ENCODE measurements around the gene DMD.
"Not testable (repeated sequence)": the region's sequence is repeated elsewhere in the genome, so short reads cannot be mapped to it uniquely, and the experiment has no call there.

The DMD gene

GRCh38 chrX:32749070-32749469 is 462.3 kb downstream of the DMD start:
- TF ChIP-seq, protein P1, sequence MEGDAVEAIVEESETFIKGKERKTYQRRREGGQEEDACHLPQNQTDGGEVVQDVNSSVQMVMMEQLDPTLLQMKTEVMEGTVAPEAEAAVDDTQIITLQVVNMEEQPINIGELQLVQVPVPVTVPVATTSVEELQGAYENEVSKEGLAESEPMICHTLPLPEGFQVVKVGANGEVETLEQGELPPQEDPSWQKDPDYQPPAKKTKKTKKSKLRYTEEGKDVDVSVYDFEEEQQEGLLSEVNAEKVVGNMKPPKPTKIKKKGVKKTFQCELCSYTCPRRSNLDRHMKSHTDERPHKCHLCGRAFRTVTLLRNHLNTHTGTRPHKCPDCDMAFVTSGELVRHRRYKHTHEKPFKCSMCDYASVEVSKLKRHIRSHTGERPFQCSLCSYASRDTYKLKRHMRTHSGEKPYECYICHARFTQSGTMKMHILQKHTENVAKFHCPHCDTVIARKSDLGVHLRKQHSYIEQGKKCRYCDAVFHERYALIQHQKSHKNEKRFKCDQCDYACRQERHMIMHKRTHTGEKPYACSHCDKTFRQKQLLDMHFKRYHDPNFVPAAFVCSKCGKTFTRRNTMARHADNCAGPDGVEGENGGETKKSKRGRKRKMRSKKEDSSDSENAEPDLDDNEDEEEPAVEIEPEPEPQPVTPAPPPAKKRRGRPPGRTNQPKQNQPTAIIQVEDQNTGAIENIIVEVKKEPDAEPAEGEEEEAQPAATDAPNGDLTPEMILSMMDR (conservative IDR thresholded peaks at IDR 0.05): no peak
- H3K27ac ChIP-seq: no peak overlapping the region

DNA sequence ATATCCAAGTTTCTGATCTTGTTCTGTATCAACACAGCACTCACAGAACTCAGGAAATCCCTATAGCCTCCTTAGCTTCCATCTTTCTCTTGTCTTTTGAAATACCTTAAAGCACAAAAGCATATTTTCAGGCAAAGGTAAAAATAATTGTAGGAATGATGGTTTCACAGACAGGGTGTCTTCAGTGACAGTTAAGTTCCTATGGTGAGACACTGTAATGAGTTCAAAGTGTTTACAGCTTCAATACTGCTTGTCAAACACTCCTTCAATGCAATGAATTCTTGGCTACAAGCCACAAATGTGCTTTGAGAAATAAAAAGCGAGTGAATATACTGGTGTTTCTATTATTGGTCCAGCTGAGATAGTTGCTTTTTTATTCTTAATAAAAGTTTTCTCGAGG is 466.0 kb downstream of the DMD start:
- no peak overlapping the region for H3K27ac ChIP-seq
- TF ChIP-seq, protein P1 (conservative IDR thresholded peaks at IDR 0.05): no peak

GRCh38 chrX:32744921-32745320 is 466.4 kb downstream of the DMD start:
- TF ChIP-seq, protein P1 (conservative IDR thresholded peaks at IDR 0.05): no peak
- no peak overlapping the region for H3K27ac ChIP-seq

DNA sequence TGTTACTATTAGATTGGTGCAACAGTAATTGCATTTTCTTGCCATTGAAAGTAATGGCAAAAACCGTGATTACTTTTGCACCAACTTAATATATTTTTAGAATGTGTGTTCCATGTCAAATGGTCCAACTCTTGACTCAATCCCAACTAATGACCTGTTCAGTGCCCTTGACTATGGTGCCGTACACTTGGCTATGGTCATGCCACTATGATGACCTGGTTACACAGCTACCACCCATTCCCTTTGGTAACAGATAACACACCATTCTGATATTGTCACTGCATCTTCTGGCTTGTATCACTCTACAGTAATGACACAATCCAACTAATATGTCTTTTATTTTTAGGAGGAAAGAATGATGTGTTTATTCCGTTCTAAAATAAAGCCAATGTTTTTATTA is 469.4 kb downstream of the DMD start:
- H3K27ac ChIP-seq: no peak overlapping the region
- TF ChIP-seq, protein P1 (conservative IDR thresholded peaks at IDR 0.05): no peak

GRCh38 chrX:32708542-32708941 is 502.8 kb downstream of the DMD start:
- H3K27ac ChIP-seq: no peak overlapping the region
- TF ChIP-seq, protein P1 (conservative IDR thresholded peaks at IDR 0.05): no peak

DNA sequence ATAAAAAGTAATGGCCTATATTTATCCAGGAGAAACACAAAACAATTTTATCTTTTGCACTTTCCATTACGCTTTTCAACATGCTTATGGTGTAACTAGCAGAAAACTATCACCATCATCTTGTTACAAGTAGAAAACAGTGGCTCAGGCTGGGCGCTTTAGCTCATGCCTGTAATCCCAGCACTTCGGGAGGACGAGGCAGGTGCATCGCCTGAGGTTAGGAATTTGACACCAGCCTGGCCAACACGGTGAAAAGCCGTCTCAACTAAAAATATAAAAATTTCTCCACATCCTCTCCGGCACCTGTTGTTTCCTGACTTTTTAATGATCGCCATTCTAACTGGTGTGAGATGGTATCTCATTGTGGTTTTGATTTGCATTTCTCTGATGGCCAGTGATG is 506.0 kb downstream of the DMD start:
- H3K27ac ChIP-seq: not testable (repeated sequence)

- TF ChIP-seq, protein P1 (conservative IDR thresholded peaks at IDR 0.05): no peak
- H3K27ac ChIP-seq: no peak overlapping the region
Observed at GRCh38 chrX:32687379-32687778, 524.0 kb downstream of the DMD start.

GRCh38 chrX:32678487-32678886 is 532.9 kb downstream of the DMD start:
- TF ChIP-seq, protein P1 (conservative IDR thresholded peaks at IDR 0.05): no peak
- H3K27ac ChIP-seq: no peak overlapping the region

All from VCaP (cell line).